ENCODE measurements around the gene RASSF5.

GRCh38 chr1:206551986-206552326 lies 44.6 kb downstream of the RASSF5 start:
- no peak for TF ChIP-seq POLR2AphosphoS5 (IDR thresholded peaks at IDR 0.05; ENCODE audit: low read depth, low read length)
- TF ChIP-seq FOXP2 (optimal IDR thresholded peaks at IDR 0.05; ENCODE audit: borderline replicate concordance, extremely low read depth, extremely low read length, insufficient read depth) = no peak
- TF ChIP-seq REST (IDR thresholded peaks at IDR 0.05; ENCODE audit: insufficient read depth in 1 of 2, low read depth in 2 of 2, low read length in 2 of 2) = no peak

Data from PFSK-1 (cell line).